Measurements from ENCODE around the gene PTPN5.

GRCh38 chr11:18726040-18726439, 65.6 kb downstream of the PTPN5 start, which contains the start of gene IGSF22:
- TF ChIP-seq, protein P1, sequence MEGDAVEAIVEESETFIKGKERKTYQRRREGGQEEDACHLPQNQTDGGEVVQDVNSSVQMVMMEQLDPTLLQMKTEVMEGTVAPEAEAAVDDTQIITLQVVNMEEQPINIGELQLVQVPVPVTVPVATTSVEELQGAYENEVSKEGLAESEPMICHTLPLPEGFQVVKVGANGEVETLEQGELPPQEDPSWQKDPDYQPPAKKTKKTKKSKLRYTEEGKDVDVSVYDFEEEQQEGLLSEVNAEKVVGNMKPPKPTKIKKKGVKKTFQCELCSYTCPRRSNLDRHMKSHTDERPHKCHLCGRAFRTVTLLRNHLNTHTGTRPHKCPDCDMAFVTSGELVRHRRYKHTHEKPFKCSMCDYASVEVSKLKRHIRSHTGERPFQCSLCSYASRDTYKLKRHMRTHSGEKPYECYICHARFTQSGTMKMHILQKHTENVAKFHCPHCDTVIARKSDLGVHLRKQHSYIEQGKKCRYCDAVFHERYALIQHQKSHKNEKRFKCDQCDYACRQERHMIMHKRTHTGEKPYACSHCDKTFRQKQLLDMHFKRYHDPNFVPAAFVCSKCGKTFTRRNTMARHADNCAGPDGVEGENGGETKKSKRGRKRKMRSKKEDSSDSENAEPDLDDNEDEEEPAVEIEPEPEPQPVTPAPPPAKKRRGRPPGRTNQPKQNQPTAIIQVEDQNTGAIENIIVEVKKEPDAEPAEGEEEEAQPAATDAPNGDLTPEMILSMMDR (IDR thresholded peaks at IDR 0.05), result no peak
- TF ChIP-seq POLR2A (IDR thresholded peaks at IDR 0.05), result no peak

Measured in prostate gland (tissue), 2 donors.